Hematopoietic multipotent progenitor cell treated with erythropoietin and hydrocortisone succinate and interleukin-3 and kit ligand, for 4 days (in vitro differentiated cells): Measurements from ENCODE around the gene SUGP2.

ENCODE experiments used
- DNase-seq: peaks from one replicate; pipeline ENCODE4 v3.0.0-alpha.2; 2015

SUGP2 gene

GRCh38 chr19:19059018-19059836 lies 25.9 kb upstream of the SUGP2 start:
- no peak for DNase-seq

GRCh38 chr19:19057720-19058119 lies 24.4 kb upstream of the SUGP2 start:
- DNase-seq: no peak

GRCh38 chr19:19057317-19057716 lies 24.0 kb upstream of the SUGP2 start:
- DNase-seq: no peak

GRCh38 chr19:19056636-19057275 lies 23.4 kb upstream of the SUGP2 start:
- DNase-seq: no peak

GRCh38 chr19:19055701-19056100 lies 22.4 kb upstream of the SUGP2 start:
- DNase-seq: no peak

GRCh38 chr19:19054939-19055440 lies 21.7 kb upstream of the SUGP2 start:
- no peak for DNase-seq

- no peak for DNase-seq
Observed at GRCh38 chr19:19054315-19054938, 21.1 kb upstream of the SUGP2 start.

- peak; percentile 80 for DNase-seq
Observed at GRCh38 chr19:19053508-19054314, 20.4 kb upstream of the SUGP2 start.

- DNase-seq: no peak
Observed at GRCh38 chr19:19052921-19053320, 19.6 kb upstream of the SUGP2 start.

GRCh38 chr19:19051478-19052213 lies 18.3 kb upstream of the SUGP2 start:
- no peak for DNase-seq

- no peak for DNase-seq
Observed at GRCh38 chr19:19050731-19051130, 17.4 kb upstream of the SUGP2 start.

- no peak for DNase-seq
Observed at GRCh38 chr19:19050104-19050503, 16.8 kb upstream of the SUGP2 start.

GRCh38 chr19:19049406-19049805 lies 16.1 kb upstream of the SUGP2 start:
- no peak for DNase-seq

GRCh38 chr19:19043881-19044280 lies 10.6 kb upstream of the SUGP2 start:
- no peak for DNase-seq

- no peak for DNase-seq
Observed at GRCh38 chr19:19043481-19043880, 10.2 kb upstream of the SUGP2 start.

- DNase-seq: no peak
Observed at GRCh38 chr19:19042732-19043280, 9.5 kb upstream of the SUGP2 start.

GRCh38 chr19:19040417-19040816 lies 7.1 kb upstream of the SUGP2 start:
- no peak for DNase-seq

GRCh38 chr19:19039901-19040300 lies 6.6 kb upstream of the SUGP2 start:
- peak; percentile 56 for DNase-seq

- DNase-seq: peak; percentile 98
Observed at GRCh38 chr19:19034204-19034624, 897 bp upstream of the SUGP2 start.

- no peak for DNase-seq
Observed at GRCh38 chr19:19033176-19033425, 216 bp downstream of the SUGP2 start.

GRCh38 chr19:19032420-19033175 lies 719 bp downstream of the SUGP2 start:
- peak; percentile 98 for DNase-seq
